Hair follicle dermal papilla cell (primary cell): ENCODE results near the gene ASCL5. TPM values are rescaled to one million over a fixed set of nuclear protein-coding genes. Genes with fewer than 3 reads are reported as not detected.

Experiments
- total RNA-seq: library from RNA; depleted of rRNA; stranded (reverse); fragments of >200 nt; gene quantifications from 2 replicates; pipeline ENCODE4 v1.2.3, GENCODE V29; 2012

ASCL5 gene, protein sequence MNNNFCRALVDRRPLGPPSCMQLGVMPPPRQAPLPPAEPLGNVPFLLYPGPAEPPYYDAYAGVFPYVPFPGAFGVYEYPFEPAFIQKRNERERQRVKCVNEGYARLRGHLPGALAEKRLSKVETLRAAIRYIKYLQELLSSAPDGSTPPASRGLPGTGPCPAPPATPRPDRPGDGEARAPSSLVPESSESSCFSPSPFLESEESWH
- not detected in 2 replicates for total RNA-seq

DNA sequence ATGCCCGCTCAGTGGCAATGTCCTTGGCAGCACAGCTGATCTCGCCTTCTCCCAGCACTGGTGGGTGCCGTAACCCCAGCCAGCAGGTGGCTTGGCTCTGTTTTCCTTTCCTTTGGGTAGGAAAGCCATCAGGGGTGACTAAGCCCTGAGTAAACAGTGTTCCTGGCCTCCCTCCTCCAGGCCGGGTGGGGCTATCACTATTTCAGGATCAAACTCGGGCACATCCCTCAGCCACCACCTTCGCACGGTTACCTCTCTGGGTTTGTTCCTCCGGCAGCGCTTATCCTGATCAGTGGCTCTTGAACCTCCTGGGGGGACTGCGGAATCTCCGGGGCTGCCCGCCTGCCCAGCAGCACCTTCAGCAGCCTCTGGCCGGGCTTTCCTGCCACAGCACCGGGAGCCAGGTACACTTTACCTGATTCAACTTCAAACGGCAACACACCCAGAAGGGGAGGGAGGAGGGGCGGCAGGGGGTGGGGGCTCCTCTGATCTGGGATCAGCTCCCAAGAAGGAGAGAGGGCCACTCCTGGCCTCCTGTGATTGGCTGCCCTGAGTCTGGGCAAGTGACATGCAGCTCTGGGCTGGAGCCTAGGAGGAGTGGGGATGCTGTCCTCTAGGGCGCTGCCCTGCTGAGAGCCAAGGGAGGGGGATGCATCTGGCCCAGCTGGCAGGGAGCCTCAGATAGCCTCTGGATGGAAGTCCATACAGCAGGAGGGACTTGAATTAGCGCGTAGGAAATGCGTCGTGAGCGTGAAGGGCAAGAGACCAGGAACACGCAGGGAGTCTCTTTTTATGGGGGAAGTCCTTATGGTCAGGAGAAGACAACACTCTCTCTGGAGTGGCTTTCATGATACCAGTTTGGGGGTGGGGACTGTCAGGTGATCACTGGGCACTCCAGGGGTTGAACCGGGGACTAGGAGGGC, at the start of gene ASCL5:
Gene ASCL5, minus strand, starts transcription at position 353 of the 923 bp plus-strand sequence. CDS start 11,812 bp downstream, outside the sequence.

GRCh38 chr1:201154389-201155165, 27.6 kb upstream of the ASCL5 start, which contains the start of gene TMEM9:
TSS of gene TMEM9 (minus strand) at chr1:201154474. CDS start at chr1:201153923, 551 bp downstream.

DNA sequence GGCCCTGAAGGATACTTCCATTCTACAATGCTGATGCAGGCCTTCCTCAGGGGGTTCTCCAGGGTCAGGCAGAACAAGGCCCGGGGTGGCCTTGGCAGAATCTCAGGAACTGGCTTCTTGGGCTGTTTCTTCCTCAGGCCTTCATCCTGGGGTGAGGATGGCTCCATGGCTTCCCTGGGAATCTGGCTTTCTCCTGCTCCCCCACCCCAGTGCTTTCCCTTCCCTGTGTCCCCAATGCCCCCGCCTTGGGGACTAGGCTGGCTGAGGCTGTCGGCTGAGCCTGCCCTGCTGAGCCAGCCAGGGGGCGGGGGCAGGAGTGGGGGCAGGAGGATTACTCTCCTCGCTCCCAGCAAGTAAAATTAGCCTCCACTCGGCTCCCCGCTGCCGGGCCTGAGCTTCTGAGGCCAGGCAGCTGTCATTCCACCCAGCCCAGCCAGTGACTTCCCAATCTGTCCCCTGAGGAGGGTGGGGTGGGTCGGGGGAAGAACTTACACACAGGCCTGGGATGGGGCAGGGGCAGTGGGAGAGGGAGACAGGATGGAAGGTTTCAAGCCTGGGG, 14.7 kb downstream of the ASCL5 start, which contains the start of gene CACNA1S:
Gene CACNA1S, minus strand, starts transcription at position 254 of the 559 bp plus-strand sequence. Its CDS starts 87 bp downstream, at position 167.

Other genes with a start within 250 kb of the ASCL5 start
- 0.16 TPM in 1 of 2 replicates, not detected in the other for gene INAVA, start 232.3 kb downstream of the ASCL5 start, total RNA-seq
- 0.12 and 0.16 TPM in 2 replicates for gene KIF21B, start 103.5 kb downstream of the ASCL5 start, total RNA-seq
- gene CACNA1S, start 14.8 kb downstream of the ASCL5 start, total RNA-seq: not detected in 2 replicates
- 50.6 and 61.2 TPM in 2 replicates for gene TMEM9, start 27.3 kb upstream of the ASCL5 start, total RNA-seq
- not detected in 2 replicates for gene IGFN1, start 63.6 kb upstream of the ASCL5 start, total RNA-seq
- gene PKP1, start 156.3 kb upstream of the ASCL5 start, total RNA-seq: 0.16 and 0.24 TPM in 2 replicates